Measurements from ENCODE around the gene A2M. TPM values are rescaled to one million over a fixed set of nuclear protein-coding genes. Genes with fewer than 3 reads are reported as not detected.
A peak's percentile ranks its signal among the peaks of the same experiment; 100 is the strongest.

The A2M gene
- total and polyA plus RNA-seq, 2 of the 13 experiments (the other 11 are each of a cell fraction or from before 2014, with no cell fraction given): 2,807 to 6,551 TPM

- TF ChIP-seq REPIN1 (CRISPR knock-in tag; IDR thresholded peaks at IDR 0.05; ENCODE audit: borderline replicate concordance, low read depth) (no peak), ZNF652 (CRISPR knock-in tag; IDR thresholded peaks at IDR 0.05; ENCODE audit: borderline replicate concordance, low read depth) (no peak), ATAD3A (CRISPR knock-in tag; IDR thresholded peaks at IDR 0.05) (no peak), RELA (CRISPR knock-in tag; IDR thresholded peaks at IDR 0.05) (no peak), KLF13 (CRISPR knock-in tag; IDR thresholded peaks at IDR 0.05) (no peak), ATM (IDR thresholded peaks at IDR 0.05; ENCODE audit: borderline replicate concordance) (no peak), ZNF264 (CRISPR knock-in tag; IDR thresholded peaks at IDR 0.05) (peak; percentile 10; the same call in 1 of the 2 replicates), PHF21A (CRISPR knock-in tag; IDR thresholded peaks at IDR 0.05) (no peak), ZNF24 (IDR thresholded peaks at IDR 0.05) (no peak), ZSCAN25 (CRISPR knock-in tag; IDR thresholded peaks at IDR 0.05) (no peak), SP1 (IDR thresholded peaks at IDR 0.05) (no peak), SP1 (CRISPR knock-in tag; IDR thresholded peaks at IDR 0.05) (peak; percentile 29; the same call in 1 of the 2 replicates), ZFAT (CRISPR knock-in tag; conservative IDR thresholded peaks at IDR 0.05) (no peak), ARID2 (CRISPR knock-in tag; IDR thresholded peaks at IDR 0.05; ENCODE audit: borderline replicate concordance) (no peak), ZNF337 (CRISPR knock-in tag; IDR thresholded peaks at IDR 0.05; ENCODE audit: borderline replicate concordance, low read depth) (0 out of 2 replicates have a peak, but pooled peaks have one; percentile 60), NFE2L2 (IDR thresholded peaks at IDR 0.05; ENCODE audit: low read length) (no peak), GZF1 (CRISPR knock-in tag; IDR thresholded peaks at IDR 0.05) (no peak)
- TF ChIP-seq, protein P1, sequence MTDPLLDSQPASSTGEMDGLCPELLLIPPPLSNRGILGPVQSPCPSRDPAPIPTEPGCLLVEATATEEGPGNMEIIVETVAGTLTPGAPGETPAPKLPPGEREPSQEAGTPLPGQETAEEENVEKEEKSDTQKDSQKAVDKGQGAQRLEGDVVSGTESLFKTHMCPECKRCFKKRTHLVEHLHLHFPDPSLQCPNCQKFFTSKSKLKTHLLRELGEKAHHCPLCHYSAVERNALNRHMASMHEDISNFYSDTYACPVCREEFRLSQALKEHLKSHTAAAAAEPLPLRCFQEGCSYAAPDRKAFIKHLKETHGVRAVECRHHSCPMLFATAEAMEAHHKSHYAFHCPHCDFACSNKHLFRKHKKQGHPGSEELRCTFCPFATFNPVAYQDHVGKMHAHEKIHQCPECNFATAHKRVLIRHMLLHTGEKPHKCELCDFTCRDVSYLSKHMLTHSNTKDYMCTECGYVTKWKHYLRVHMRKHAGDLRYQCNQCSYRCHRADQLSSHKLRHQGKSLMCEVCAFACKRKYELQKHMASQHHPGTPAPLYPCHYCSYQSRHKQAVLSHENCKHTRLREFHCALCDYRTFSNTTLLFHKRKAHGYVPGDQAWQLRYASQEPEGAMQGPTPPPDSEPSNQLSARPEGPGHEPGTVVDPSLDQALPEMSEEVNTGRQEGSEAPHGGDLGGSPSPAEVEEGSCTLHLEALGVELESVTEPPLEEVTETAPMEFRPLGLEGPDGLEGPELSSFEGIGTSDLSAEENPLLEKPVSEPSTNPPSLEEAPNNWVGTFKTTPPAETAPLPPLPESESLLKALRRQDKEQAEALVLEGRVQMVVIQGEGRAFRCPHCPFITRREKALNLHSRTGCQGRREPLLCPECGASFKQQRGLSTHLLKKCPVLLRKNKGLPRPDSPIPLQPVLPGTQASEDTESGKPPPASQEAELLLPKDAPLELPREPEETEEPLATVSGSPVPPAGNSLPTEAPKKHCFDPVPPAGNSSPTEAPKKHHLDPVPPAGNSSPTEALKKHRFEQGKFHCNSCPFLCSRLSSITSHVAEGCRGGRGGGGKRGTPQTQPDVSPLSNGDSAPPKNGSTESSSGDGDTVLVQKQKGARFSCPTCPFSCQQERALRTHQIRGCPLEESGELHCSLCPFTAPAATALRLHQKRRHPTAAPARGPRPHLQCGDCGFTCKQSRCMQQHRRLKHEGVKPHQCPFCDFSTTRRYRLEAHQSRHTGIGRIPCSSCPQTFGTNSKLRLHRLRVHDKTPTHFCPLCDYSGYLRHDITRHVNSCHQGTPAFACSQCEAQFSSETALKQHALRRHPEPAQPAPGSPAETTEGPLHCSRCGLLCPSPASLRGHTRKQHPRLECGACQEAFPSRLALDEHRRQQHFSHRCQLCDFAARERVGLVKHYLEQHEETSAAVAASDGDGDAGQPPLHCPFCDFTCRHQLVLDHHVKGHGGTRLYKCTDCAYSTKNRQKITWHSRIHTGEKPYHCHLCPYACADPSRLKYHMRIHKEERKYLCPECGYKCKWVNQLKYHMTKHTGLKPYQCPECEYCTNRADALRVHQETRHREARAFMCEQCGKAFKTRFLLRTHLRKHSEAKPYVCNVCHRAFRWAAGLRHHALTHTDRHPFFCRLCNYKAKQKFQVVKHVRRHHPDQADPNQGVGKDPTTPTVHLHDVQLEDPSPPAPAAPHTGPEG (CRISPR knock-in tag; IDR thresholded peaks at IDR 0.05): 0 out of 2 replicates have a peak, but pooled peaks have one; percentile 7
- TF ChIP-seq, protein P2, sequence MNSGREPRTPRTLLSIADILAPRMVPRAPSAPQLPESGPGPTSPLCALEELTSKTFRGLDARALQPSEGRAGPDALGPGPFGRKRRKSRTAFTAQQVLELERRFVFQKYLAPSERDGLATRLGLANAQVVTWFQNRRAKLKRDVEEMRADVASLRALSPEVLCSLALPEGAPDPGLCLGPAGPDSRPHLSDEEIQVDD (CRISPR knock-in tag; IDR thresholded peaks at IDR 0.05; ENCODE audit: borderline replicate concordance): no peak
- TF ChIP-seq, protein P3, sequence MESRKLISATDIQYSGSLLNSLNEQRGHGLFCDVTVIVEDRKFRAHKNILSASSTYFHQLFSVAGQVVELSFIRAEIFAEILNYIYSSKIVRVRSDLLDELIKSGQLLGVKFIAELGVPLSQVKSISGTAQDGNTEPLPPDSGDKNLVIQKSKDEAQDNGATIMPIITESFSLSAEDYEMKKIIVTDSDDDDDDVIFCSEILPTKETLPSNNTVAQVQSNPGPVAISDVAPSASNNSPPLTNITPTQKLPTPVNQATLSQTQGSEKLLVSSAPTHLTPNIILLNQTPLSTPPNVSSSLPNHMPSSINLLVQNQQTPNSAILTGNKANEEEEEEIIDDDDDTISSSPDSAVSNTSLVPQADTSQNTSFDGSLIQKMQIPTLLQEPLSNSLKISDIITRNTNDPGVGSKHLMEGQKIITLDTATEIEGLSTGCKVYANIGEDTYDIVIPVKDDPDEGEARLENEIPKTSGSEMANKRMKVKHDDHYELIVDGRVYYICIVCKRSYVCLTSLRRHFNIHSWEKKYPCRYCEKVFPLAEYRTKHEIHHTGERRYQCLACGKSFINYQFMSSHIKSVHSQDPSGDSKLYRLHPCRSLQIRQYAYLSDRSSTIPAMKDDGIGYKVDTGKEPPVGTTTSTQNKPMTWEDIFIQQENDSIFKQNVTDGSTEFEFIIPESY (CRISPR knock-in tag; IDR thresholded peaks at IDR 0.05): no peak
- TF ChIP-seq, protein P4, sequence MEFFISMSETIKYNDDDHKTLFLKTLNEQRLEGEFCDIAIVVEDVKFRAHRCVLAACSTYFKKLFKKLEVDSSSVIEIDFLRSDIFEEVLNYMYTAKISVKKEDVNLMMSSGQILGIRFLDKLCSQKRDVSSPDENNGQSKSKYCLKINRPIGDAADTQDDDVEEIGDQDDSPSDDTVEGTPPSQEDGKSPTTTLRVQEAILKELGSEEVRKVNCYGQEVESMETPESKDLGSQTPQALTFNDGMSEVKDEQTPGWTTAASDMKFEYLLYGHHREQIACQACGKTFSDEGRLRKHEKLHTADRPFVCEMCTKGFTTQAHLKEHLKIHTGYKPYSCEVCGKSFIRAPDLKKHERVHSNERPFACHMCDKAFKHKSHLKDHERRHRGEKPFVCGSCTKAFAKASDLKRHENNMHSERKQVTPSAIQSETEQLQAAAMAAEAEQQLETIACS (CRISPR knock-in tag; IDR thresholded peaks at IDR 0.05): no peak
These were observed 50.7 kb downstream of the A2M start (continued) for GRCh38 chr12:9064815-9065606.

Data from HepG2 (cell line).